ENCODE data around the gene PPM1J. TPM values are rescaled to one million over a fixed set of nuclear protein-coding genes. Genes with fewer than 3 reads are reported as not detected.

The PPM1J gene
- total RNA-seq, 2 donors from 2014 or later: 5.5 to 7.9 TPM

DNA sequence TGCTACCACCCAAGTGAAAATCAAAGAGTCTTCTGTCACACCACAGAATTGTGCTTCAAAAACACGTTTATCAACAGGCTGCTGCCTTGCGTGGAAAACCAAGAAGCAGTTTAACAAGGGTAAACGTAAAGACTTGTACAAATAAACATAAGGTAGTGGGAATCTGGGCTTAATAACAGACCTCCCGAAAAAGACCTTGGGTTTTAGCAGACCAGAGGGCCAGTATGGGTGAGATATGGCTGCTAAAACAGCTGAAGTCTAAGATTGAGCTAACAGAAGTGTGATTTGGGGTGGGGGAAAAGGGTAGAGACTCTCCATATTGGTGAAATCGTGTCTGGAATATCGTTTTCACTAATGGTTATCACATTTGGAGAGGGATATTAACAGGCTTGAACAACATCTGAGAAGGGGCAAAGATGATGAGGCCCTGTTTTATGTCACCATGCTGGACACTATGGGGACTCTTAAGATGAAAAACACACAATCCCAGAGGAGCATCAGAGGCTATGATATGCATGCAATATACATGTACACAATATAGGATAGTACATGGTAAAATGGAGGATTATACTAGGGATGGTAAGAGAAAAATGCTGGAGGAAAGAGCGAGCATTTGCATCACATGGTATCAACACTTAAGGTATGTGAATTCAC lies 39.3 kb downstream of the PPM1J start:
- no peaks in the 10 kb centered on the region for H3K36me3 ChIP-seq
- peak overlapping the region; percentile 61 to 81 for H3K4me3 ChIP-seq
- no peaks in the 10 kb centered on the region for H3K27me3 ChIP-seq
- H3K9me3 ChIP-seq: no peaks in the 10 kb centered on the region
- no peak for DNase-seq (ENCODE audit: low spot score)
- TF ChIP-seq, protein P1, sequence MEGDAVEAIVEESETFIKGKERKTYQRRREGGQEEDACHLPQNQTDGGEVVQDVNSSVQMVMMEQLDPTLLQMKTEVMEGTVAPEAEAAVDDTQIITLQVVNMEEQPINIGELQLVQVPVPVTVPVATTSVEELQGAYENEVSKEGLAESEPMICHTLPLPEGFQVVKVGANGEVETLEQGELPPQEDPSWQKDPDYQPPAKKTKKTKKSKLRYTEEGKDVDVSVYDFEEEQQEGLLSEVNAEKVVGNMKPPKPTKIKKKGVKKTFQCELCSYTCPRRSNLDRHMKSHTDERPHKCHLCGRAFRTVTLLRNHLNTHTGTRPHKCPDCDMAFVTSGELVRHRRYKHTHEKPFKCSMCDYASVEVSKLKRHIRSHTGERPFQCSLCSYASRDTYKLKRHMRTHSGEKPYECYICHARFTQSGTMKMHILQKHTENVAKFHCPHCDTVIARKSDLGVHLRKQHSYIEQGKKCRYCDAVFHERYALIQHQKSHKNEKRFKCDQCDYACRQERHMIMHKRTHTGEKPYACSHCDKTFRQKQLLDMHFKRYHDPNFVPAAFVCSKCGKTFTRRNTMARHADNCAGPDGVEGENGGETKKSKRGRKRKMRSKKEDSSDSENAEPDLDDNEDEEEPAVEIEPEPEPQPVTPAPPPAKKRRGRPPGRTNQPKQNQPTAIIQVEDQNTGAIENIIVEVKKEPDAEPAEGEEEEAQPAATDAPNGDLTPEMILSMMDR (IDR thresholded peaks at IDR 0.05): no peak
- peak overlapping the region; percentile 79 to 87 for H3K27ac ChIP-seq
- peaks cover 0 to 22% of the 10 kb centered on the region in 2 donors for H3K4me1 ChIP-seq

GRCh38 chr1:112674986-112675727 lies 40.0 kb downstream of the PPM1J start:
- no peak for DNase-seq (ENCODE audit: low spot score)
- TF ChIP-seq, protein P1 (IDR thresholded peaks at IDR 0.05): peak in 1 of 2 donors; percentile 54

GRCh38 chr1:112674440-112674985 lies 40.6 kb downstream of the PPM1J start, which contains the start of gene MOV10:
Gene MOV10 (plus strand): TSS chr1:112674659. CDS start chr1:112674913, 254 bp downstream.
- Histone ChIP-seq H3K27me3 (no peaks in the 10 kb centered on the region), H3K4me1 (peaks cover 0 to 22% of the 10 kb centered on the region in 2 donors), H3K27ac (peak within 1 kb of the TSS; percentile 79 to 87), H3K9me3 (no peaks in the 10 kb centered on the region), H3K36me3 (peaks cover 6% of the 10 kb centered on the region), H3K4me3 (peak within 1 kb of the TSS; percentile 61 to 81)
- TF ChIP-seq, protein P1 (IDR thresholded peaks at IDR 0.05): no peak
- peak; percentile 73 for DNase-seq (ENCODE audit: low spot score)

More at GRCh38 chr1:112674986-112675727, 40.0 kb downstream of the PPM1J start:
- Histone ChIP-seq H3K4me1 (peaks cover 0 to 22% of the 10 kb centered on the region in 2 donors), H3K4me3 (peak overlapping the region; percentile 61 to 81), H3K27ac (peak overlapping the region; percentile 79 to 87), H3K36me3 (no peaks in the 10 kb centered on the region), H3K27me3 (no peaks in the 10 kb centered on the region), H3K9me3 (no peaks in the 10 kb centered on the region)

- Histone ChIP-seq H3K36me3 (peaks cover 12% of the 10 kb centered on the region), H3K4me3 (peak overlapping the region; percentile 61 to 81), H3K9me3 (no peaks in the 10 kb centered on the region), H3K27me3 (no peaks in the 10 kb centered on the region), H3K4me1 (peaks cover 0 to 22% of the 10 kb centered on the region in 2 donors), H3K27ac (peak overlapping the region; percentile 79 to 87)
- no peak for DNase-seq (ENCODE audit: low spot score)
- TF ChIP-seq, protein P1 (IDR thresholded peaks at IDR 0.05): peak; percentile 24 to 56
Observed at GRCh38 chr1:112673592-112674439, 41.3 kb downstream of the PPM1J start.

DNA sequence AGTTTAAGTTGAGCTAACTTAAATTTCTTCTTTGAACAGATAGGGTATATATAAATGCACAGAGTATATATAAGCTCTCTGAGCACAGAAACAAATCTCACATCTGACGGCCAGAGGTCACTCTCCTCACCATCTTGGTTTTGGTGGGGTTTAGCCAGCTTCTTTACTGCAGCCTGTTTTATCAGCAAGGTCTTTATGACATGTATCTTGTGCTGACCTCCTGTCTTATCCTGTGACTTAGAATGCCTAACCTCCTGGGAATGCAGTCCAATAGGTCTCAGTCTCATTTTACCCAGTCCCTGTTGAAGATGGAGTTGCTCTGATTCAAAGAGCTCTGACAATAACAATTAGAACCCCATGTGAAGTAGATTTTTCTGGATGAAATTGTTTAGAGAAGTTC lies 42.3 kb downstream of the PPM1J start:
- peaks cover 22% of the 10 kb centered on the region for H3K36me3 ChIP-seq
- no peaks in the 10 kb centered on the region for H3K27me3 ChIP-seq
- H3K4me3 ChIP-seq: no peak overlapping the region
- peak overlapping the region in 1 of 2 donors; percentile 79 for H3K27ac ChIP-seq
- no peak for DNase-seq (ENCODE audit: low spot score)
- peaks cover 0 to 22% of the 10 kb centered on the region in 2 donors for H3K4me1 ChIP-seq
- no peaks in the 10 kb centered on the region for H3K9me3 ChIP-seq
- TF ChIP-seq, protein P1 (IDR thresholded peaks at IDR 0.05): no peak
